Measurements from ENCODE around the gene TTC5.
"Not testable (repeated sequence)": the region's sequence is repeated elsewhere in the genome, so short reads cannot be mapped to it uniquely, and the experiment has no call there.

Gene TTC5

GRCh38 chr14:20277409-20277808 lies 28.3 kb downstream of the TTC5 start:
- no peaks in the 10 kb centered on the region for H3K4me1 ChIP-seq
- no peak overlapping the region for H3K27ac ChIP-seq
- TF ChIP-seq CTCF (IDR thresholded peaks at IDR 0.05) = no peak
- peaks cover 10 to 32% (median 27%) of the 10 kb centered on the region in 3 donors for H3K36me3 ChIP-seq
- intact Hi-C loops (cut with DNase I; ENCODE audit: low total_unique reads) = no loop called here
- H3K27me3 ChIP-seq = no peaks in the 10 kb centered on the region
- H3K9me3 ChIP-seq = no peaks in the 10 kb centered on the region
- no peak for DNase-seq
- H3K4me3 ChIP-seq = no peak overlapping the region

GRCh38 chr14:20274062-20274461 lies 31.7 kb downstream of the TTC5 start:
- Histone ChIP-seq H3K4me1 (no peaks in the 10 kb centered on the region), H3K27me3 (no peaks in the 10 kb centered on the region), H3K4me3 (no peak overlapping the region), H3K27ac (no peak overlapping the region), H3K36me3 (peaks cover under 1 to 20% (median 17%) of the 10 kb centered on the region in 3 donors), H3K9me3 (no peaks in the 10 kb centered on the region)
- intact Hi-C loops (cut with DNase I; ENCODE audit: low total_unique reads) = no loop called here
- TF ChIP-seq CTCF (IDR thresholded peaks at IDR 0.05) = no peak
- no peak for DNase-seq

GRCh38 chr14:20264361-20264760 lies 41.4 kb downstream of the TTC5 start:
- DNase-seq; H3K4me1 ChIP-seq; H3K27ac ChIP-seq; H3K36me3 ChIP-seq; H3K9me3 ChIP-seq; intact Hi-C loops (cut with DNase I; ENCODE audit: low total_unique reads); H3K4me3 ChIP-seq; H3K27me3 ChIP-seq: not testable (repeated sequence)

- no peaks in the 10 kb centered on the region for H3K9me3 ChIP-seq
- H3K4me1 ChIP-seq = no peaks in the 10 kb centered on the region
- DNase-seq = no peak
- H3K27ac ChIP-seq = no peak overlapping the region
- H3K27me3 ChIP-seq = no peaks in the 10 kb centered on the region
- no peak for TF ChIP-seq CTCF (IDR thresholded peaks at IDR 0.05)
- no peak overlapping the region for H3K4me3 ChIP-seq
- intact Hi-C loops (cut with DNase I; ENCODE audit: low total_unique reads) = no loop called here
- peaks cover 0 to 4% (median 0%) of the 10 kb centered on the region in 3 donors for H3K36me3 ChIP-seq
These were observed 43.1 kb downstream of the TTC5 start for GRCh38 chr14:20262642-20263128.

- Histone ChIP-seq H3K36me3 (peaks cover 0 to 5% (median 2%) of the 10 kb centered on the region in 3 donors), H3K27ac (no peak overlapping the region), H3K9me3 (peaks cover 0 to 15% (median 7%) of the 10 kb centered on the region in 3 donors), H3K4me3 (no peak overlapping the region), H3K27me3 (no peaks in the 10 kb centered on the region), H3K4me1 (no peaks in the 10 kb centered on the region)
- TF ChIP-seq CTCF (IDR thresholded peaks at IDR 0.05) = no peak
- intact Hi-C loops (cut with DNase I; ENCODE audit: low total_unique reads) = no loop called here
- no peak for DNase-seq
These were observed 58.0 kb downstream of the TTC5 start for GRCh38 chr14:20247646-20248246.
